Measurements from ENCODE around the gene VWF. TPM values are rescaled to one million over a fixed set of nuclear protein-coding genes. Genes with fewer than 3 reads are reported as not detected.

Gene VWF
- total and polyA plus RNA-seq, 2 donors (not counting 1 experiment from before 2014, with no cell fraction given) = not detected

DNA sequence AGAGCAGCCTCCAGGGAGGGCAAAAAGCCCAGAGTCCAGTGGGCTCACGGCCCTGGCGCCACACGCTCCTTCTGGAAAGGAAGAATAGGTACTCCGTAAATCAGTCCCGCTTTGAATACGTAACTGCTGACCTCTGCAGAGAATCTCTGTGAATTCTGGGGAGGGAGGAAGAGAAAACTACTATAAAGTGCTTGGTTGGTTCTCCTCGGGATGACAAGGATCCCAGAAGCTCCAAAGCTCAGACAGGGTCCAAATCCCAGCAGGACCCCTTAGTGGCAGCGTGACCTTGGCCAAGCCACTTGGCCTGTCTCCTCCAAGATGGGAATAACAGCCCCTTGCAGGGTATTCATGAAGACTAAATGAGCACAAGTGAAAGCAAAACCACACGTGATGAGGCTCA lies 211.1 kb downstream of the VWF start:
- TF ChIP-seq EZH2 (IDR thresholded peaks at IDR 0.05; ENCODE audit: borderline replicate concordance, insufficient read depth, low read depth, low read length, poor library complexity, severe bottlenecking) = no peak
- TF ChIP-seq, protein P1, sequence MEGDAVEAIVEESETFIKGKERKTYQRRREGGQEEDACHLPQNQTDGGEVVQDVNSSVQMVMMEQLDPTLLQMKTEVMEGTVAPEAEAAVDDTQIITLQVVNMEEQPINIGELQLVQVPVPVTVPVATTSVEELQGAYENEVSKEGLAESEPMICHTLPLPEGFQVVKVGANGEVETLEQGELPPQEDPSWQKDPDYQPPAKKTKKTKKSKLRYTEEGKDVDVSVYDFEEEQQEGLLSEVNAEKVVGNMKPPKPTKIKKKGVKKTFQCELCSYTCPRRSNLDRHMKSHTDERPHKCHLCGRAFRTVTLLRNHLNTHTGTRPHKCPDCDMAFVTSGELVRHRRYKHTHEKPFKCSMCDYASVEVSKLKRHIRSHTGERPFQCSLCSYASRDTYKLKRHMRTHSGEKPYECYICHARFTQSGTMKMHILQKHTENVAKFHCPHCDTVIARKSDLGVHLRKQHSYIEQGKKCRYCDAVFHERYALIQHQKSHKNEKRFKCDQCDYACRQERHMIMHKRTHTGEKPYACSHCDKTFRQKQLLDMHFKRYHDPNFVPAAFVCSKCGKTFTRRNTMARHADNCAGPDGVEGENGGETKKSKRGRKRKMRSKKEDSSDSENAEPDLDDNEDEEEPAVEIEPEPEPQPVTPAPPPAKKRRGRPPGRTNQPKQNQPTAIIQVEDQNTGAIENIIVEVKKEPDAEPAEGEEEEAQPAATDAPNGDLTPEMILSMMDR (IDR thresholded peaks at IDR 0.05) = no peak
- Mint-ChIP-seq H3K27ac (no peak overlapping the region), H3K4me1 (no peaks in the 10 kb centered on the region), H3K27me3 (peaks cover 21% of the 10 kb centered on the region), H3K9me3 (ENCODE audit: insufficient read depth) (no peaks in the 10 kb centered on the region), H3K4me3 (no peak overlapping the region)
- no peak overlapping the region for H3K4me2 ChIP-seq (replicated peaks; ENCODE audit: low read depth, low read length, poor library complexity, severe bottlenecking)
- H3K36me3 ChIP-seq (replicated peaks in 1 of 2; ENCODE audit: control extremely low read depth in 1 of 2, control insufficient read depth in 1 of 2, extremely low read depth in 1 of 2, insufficient read depth in 2 of 2, low read length in 1 of 2) = no peaks in the 10 kb centered on the region
- H4K20me1 ChIP-seq (ENCODE audit: control insufficient read depth, insufficient read depth, low read length, poor library complexity, severe bottlenecking) = no peaks in the 10 kb centered on the region
- H2AFZ ChIP-seq (ENCODE audit: insufficient read depth, low read depth, low read length, poor library complexity, severe bottlenecking) = no peak overlapping the region
- H3K27me3 ChIP-seq (replicated peaks in 1 of 4; ENCODE audit: control extremely low read depth in 1 of 4, control insufficient read depth in 3 of 4, insufficient read depth in 4 of 4, low read length in 3 of 4) = peaks cover 0 to 4% (median 1%) of the 10 kb centered on the region in 4 experiments
- H3K27ac ChIP-seq (ENCODE audit: low read length in 2 of 2) = no peak overlapping the region
- no peak overlapping the region for H3K4me3 ChIP-seq (ENCODE audit: control extremely low read depth in 1 of 5, extremely low read depth in 1 of 5, insufficient read depth in 1 of 5, low read depth in 2 of 5, low read length in 4 of 5)
- H3K79me2 ChIP-seq (ENCODE audit: control insufficient read depth, insufficient read depth, low read length) = no peaks in the 10 kb centered on the region
- intact Hi-C loops (cut with micrococcal nuclease) = no loop called here
- ChIA-PET CTCF (no interaction called here), POLR2A (no interaction called here)
- no peaks in the 10 kb centered on the region for H3K4me1 ChIP-seq (ENCODE audit: control insufficient read depth in 2 of 2, insufficient read depth in 2 of 2, low read length in 2 of 2)
- H3K9me3 ChIP-seq (ENCODE audit: control extremely low read depth in 1 of 3, control insufficient read depth in 2 of 3, insufficient read depth in 1 of 3, low read length in 2 of 3) = peaks cover 0 to under 1% (median 0%) of the 10 kb centered on the region in 3 donors
- DNase-seq (no peak), ATAC-seq (ENCODE audit: low read depth) (no peak)
- no peak overlapping the region for H3K9ac ChIP-seq (ENCODE audit: low read length)
- WGBS (ENCODE audit: insufficient coverage) = 86% methylated on average over 9 of the region's 9 CpGs

DNA sequence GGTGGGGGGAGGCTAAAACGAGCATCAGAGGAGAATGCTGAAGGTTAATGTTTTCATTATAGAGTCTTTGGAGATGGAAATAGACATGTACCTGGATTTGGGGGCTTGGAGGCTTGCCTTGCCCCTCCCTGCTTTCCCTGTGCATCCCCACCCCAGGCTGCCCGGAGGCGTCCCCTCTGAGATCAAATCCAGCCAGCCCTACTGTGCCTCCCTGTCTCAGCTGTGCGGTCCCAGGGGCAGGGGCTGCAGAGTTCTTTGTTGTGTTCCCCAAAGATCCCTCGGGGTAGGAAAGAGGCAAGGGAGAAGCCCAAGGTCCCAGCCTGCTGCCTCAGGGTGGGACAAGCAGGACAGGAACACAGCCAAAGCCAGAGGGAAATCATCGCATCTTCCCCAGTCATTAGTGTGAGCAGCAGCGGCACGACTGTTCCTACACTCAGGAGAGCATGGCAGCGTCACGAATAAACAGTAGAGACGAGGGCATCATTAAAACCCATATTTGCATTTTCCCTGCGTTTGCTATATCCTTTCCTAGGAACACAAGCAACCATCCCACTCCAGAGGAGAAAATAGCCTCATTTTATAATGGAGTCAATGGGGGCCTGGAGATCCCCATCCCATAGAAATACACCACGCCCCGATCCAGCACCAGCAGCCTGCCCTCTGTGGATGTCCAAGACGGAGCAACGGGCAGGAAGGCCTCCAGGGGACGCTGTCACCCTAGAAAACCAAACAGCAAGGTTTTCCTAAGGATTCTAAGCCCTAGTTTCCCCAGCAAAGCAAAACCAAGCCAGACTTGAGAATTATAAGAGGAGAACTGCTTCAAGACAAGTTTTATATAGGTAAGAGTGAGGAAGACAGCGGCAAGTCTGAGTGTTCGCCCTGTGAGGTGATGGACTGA lies 211.8 kb downstream of the VWF start:
- no peaks in the 10 kb centered on the region for H3K4me1 ChIP-seq (ENCODE audit: control insufficient read depth in 2 of 2, insufficient read depth in 2 of 2, low read length in 2 of 2)
- ChIA-PET POLR2A (no interaction called here), CTCF (no interaction called here)
- peaks cover 0 to 4% (median 1%) of the 10 kb centered on the region in 4 experiments for H3K27me3 ChIP-seq (replicated peaks in 1 of 4; ENCODE audit: control extremely low read depth in 1 of 4, control insufficient read depth in 3 of 4, insufficient read depth in 4 of 4, low read length in 3 of 4)
- intact Hi-C loops (cut with micrococcal nuclease) = no loop called here
- Mint-ChIP-seq H3K27ac (no peak overlapping the region), H3K4me1 (no peaks in the 10 kb centered on the region), H3K4me3 (no peak overlapping the region), H3K9me3 (ENCODE audit: insufficient read depth) (no peaks in the 10 kb centered on the region), H3K27me3 (peaks cover 21% of the 10 kb centered on the region)
- H3K9ac ChIP-seq (ENCODE audit: low read length) = no peak overlapping the region
- H3K4me2 ChIP-seq (replicated peaks; ENCODE audit: low read depth, low read length, poor library complexity, severe bottlenecking) = no peak overlapping the region
- no peak overlapping the region for H2AFZ ChIP-seq (ENCODE audit: insufficient read depth, low read depth, low read length, poor library complexity, severe bottlenecking)
- WGBS (ENCODE audit: insufficient coverage) = 86% methylated on average over 14 of the region's 19 CpGs
- H3K4me3 ChIP-seq (ENCODE audit: control extremely low read depth in 1 of 5, extremely low read depth in 1 of 5, insufficient read depth in 1 of 5, low read depth in 2 of 5, low read length in 4 of 5) = no peak overlapping the region
- no peak for TF ChIP-seq EZH2 (IDR thresholded peaks at IDR 0.05; ENCODE audit: borderline replicate concordance, insufficient read depth, low read depth, low read length, poor library complexity, severe bottlenecking)
- TF ChIP-seq, protein P1 (IDR thresholded peaks at IDR 0.05) = no peak
- no peak overlapping the region for H3K27ac ChIP-seq (ENCODE audit: low read length in 2 of 2)
- no peaks in the 10 kb centered on the region for H4K20me1 ChIP-seq (ENCODE audit: control insufficient read depth, insufficient read depth, low read length, poor library complexity, severe bottlenecking)
- DNase-seq (no peak), ATAC-seq (ENCODE audit: low read depth) (no peak)
- H3K79me2 ChIP-seq (ENCODE audit: control insufficient read depth, insufficient read depth, low read length) = no peaks in the 10 kb centered on the region
- no peaks in the 10 kb centered on the region for H3K36me3 ChIP-seq (replicated peaks in 1 of 2; ENCODE audit: control extremely low read depth in 1 of 2, control insufficient read depth in 1 of 2, extremely low read depth in 1 of 2, insufficient read depth in 2 of 2, low read length in 1 of 2)
- peaks cover 0 to 2% (median 0%) of the 10 kb centered on the region in 3 donors for H3K9me3 ChIP-seq (ENCODE audit: control extremely low read depth in 1 of 3, control insufficient read depth in 2 of 3, insufficient read depth in 1 of 3, low read length in 2 of 3)
